ENCODE measurements around the gene SRBD1.

- TF ChIP-seq CTCF (IDR thresholded peaks at IDR 0.05) = no peak
- no peak for TF ChIP-seq POLR2A (IDR thresholded peaks at IDR 0.05)
Measured at GRCh38 chr2:45401431-45401922, 209.6 kb downstream of the SRBD1 start.
